Right atrium auricular region (tissue), 2 donors: ENCODE data around the gene ADGRG3. TPM values are rescaled to one million over a fixed set of nuclear protein-coding genes. Genes with fewer than 3 reads are reported as not detected.

Experiments
- DNase-seq: peaks from one replicate; pipeline ENCODE4 v3.0.0-alpha.2; 2019; ENCODE audit warnings: low spot score
- H3K27ac ChIP-seq, 2 donors: fragments of 200-600 bp; sonication (generic); 1 replicate in 1 of 2; 2 replicates in 1 of 2; pipeline ENCODE4 v1.5.1; 2016 to 2019
- H3K27me3 ChIP-seq, 2 donors: fragments of 200-600 bp; sonication (generic); one replicate each; pipeline versions ENCODE4 v1.5.1 to v1.6.0; 2017 to 2019
- H3K36me3 ChIP-seq: fragments of 200-600 bp; sonication (generic); one replicate; pipeline ENCODE4 v1.5.1; 2016
- H3K4me1 ChIP-seq, 2 donors: fragments of 200-600 bp; sonication (generic); one replicate each; pipeline versions ENCODE4 v1.5.1 to v1.6.0; 2017 to 2019
- H3K4me3 ChIP-seq, 2 donors: fragments of 200-600 bp; sonication (generic); 1 replicate in 1 of 2; 2 replicates in 1 of 2; pipeline ENCODE4 v1.5.1; 2017 to 2019; ENCODE audit warnings: mild to moderate bottlenecking in 1 of 2, moderate library complexity in 1 of 2
- H3K9me3 ChIP-seq, 2 donors: fragments of 200-600 bp; sonication (generic); one replicate each; pipeline ENCODE4 v1.5.1; 2019
- CTCF ChIP-seq, 2 donors: fragments of 200-600 bp; sonication (generic); IDR thresholded peaks; one replicate each; pipeline ENCODE4 v1.5.1; 2019; ENCODE audit warnings: antibody characterized with exemption in 2 of 2
- total RNA-seq, 2 donors: library from RNA; depleted of rRNA; stranded (reverse); fragments of >200 nt; gene quantifications; one replicate each; pipeline ENCODE4 v1.1.0, GENCODE V29; 2016

The ADGRG3 gene
- total RNA-seq, 2 donors from 2014 or later, result 0.75 to 1.0 TPM

- TF ChIP-seq CTCF (IDR thresholded peaks at IDR 0.05), result no peak
- no peak overlapping the region for H3K27ac ChIP-seq
- H3K4me1 ChIP-seq, result no peaks in the 10 kb centered on the region
- H3K27me3 ChIP-seq, result no peaks in the 10 kb centered on the region
- no peaks in the 10 kb centered on the region for H3K36me3 ChIP-seq
- no peak for DNase-seq
- no peaks in the 10 kb centered on the region for H3K9me3 ChIP-seq
- H3K4me3 ChIP-seq, result no peak overlapping the region
Observed at GRCh38 chr16:57713596-57713995, 45.5 kb downstream of the ADGRG3 start.

- no peaks in the 10 kb centered on the region for H3K9me3 ChIP-seq
- no peak for DNase-seq
- no peak overlapping the region for H3K27ac ChIP-seq
- H3K27me3 ChIP-seq, result no peaks in the 10 kb centered on the region
- H3K4me3 ChIP-seq, result no peak overlapping the region
- H3K36me3 ChIP-seq, result no peaks in the 10 kb centered on the region
- TF ChIP-seq CTCF (IDR thresholded peaks at IDR 0.05), result no peak
- H3K4me1 ChIP-seq, result no peaks in the 10 kb centered on the region
Observed at GRCh38 chr16:57714047-57714446, 45.9 kb downstream of the ADGRG3 start.

GRCh38 chr16:57720142-57720575, 52.1 kb downstream of the ADGRG3 start:
- Histone ChIP-seq H3K27me3 (no peaks in the 10 kb centered on the region), H3K27ac (no peak overlapping the region), H3K4me3 (no peak overlapping the region), H3K4me1 (no peaks in the 10 kb centered on the region), H3K9me3 (no peaks in the 10 kb centered on the region), H3K36me3 (no peaks in the 10 kb centered on the region)
- no peak for DNase-seq
- peak; percentile 12 to 61 for TF ChIP-seq CTCF (IDR thresholded peaks at IDR 0.05)

- H3K36me3 ChIP-seq, result no peaks in the 10 kb centered on the region
- DNase-seq, result no peak
- TF ChIP-seq CTCF (IDR thresholded peaks at IDR 0.05), result no peak
Observed at GRCh38 chr16:57721356-57722209, 53.5 kb downstream of the ADGRG3 start.

GRCh38 chr16:57722210-57722499, 54.0 kb downstream of the ADGRG3 start:
- no peak overlapping the region for H3K27ac ChIP-seq
- DNase-seq, result no peak
- no peak overlapping the region for H3K4me3 ChIP-seq
- no peaks in the 10 kb centered on the region for H3K36me3 ChIP-seq
- no peak for TF ChIP-seq CTCF (IDR thresholded peaks at IDR 0.05)
- no peaks in the 10 kb centered on the region for H3K4me1 ChIP-seq
- no peaks in the 10 kb centered on the region for H3K9me3 ChIP-seq
- no peaks in the 10 kb centered on the region for H3K27me3 ChIP-seq

More at GRCh38 chr16:57721356-57722209, 53.5 kb downstream of the ADGRG3 start:
- Histone ChIP-seq H3K9me3 (no peaks in the 10 kb centered on the region), H3K4me1 (no peaks in the 10 kb centered on the region), H3K4me3 (no peak overlapping the region), H3K27ac (no peak overlapping the region), H3K27me3 (no peaks in the 10 kb centered on the region)

GRCh38 chr16:57722651-57723050, 54.5 kb downstream of the ADGRG3 start:
- TF ChIP-seq CTCF (IDR thresholded peaks at IDR 0.05), result no peak
- no peaks in the 10 kb centered on the region for H3K27me3 ChIP-seq
- no peak overlapping the region for H3K4me3 ChIP-seq

More at GRCh38 chr16:57722651-57723050, 54.5 kb downstream of the ADGRG3 start:
- Histone ChIP-seq H3K9me3 (no peaks in the 10 kb centered on the region), H3K36me3 (no peaks in the 10 kb centered on the region), H3K4me1 (no peaks in the 10 kb centered on the region), H3K27ac (no peak overlapping the region)
- no peak for DNase-seq
